HG02840 (cell line): ENCODE results near the gene DDX18.
"Not testable (repeated sequence)": the region's sequence is repeated elsewhere in the genome, so short reads cannot be mapped to it uniquely, and the experiment has no call there.

Source experiments
- ATAC-seq: cut with Tn5 transposase; IDR thresholded peaks from one replicate; pipeline ENCODE4 v1.9.1; 2021; ENCODE audit warnings: mild to moderate bottlenecking, moderate library complexity, moderate number of reproducible peaks; ENCODE audit not compliant: unreplicated experiment, low FRiP score

Gene DDX18

GRCh38 chr2:117814417-117815264 is at the start of gene DDX18:
Gene DDX18, plus strand, starts transcription at chr2:117814691. Its CDS starts 87 bp downstream, at chr2:117814778.
- ATAC-seq, result peak; percentile 98

GRCh38 chr2:117770730-117771129 is 43.8 kb upstream of the DDX18 start:
- no peak for ATAC-seq

- ATAC-seq, result no peak
Measured at GRCh38 chr2:117771969-117772630, 42.4 kb upstream of the DDX18 start.

GRCh38 chr2:117774716-117775115 is 39.8 kb upstream of the DDX18 start:
- ATAC-seq, result no peak

- ATAC-seq, result no peak
Measured at GRCh38 chr2:117775703-117776219, 38.7 kb upstream of the DDX18 start.

- no peak for ATAC-seq
Measured at GRCh38 chr2:117776888-117777287, 37.6 kb upstream of the DDX18 start.

GRCh38 chr2:117785740-117786139 is 28.8 kb upstream of the DDX18 start:
- ATAC-seq, result no peak

GRCh38 chr2:117786520-117786919 is 28.0 kb upstream of the DDX18 start:
- ATAC-seq, result no peak

- ATAC-seq, result no peak
Measured at GRCh38 chr2:117789505-117789904, 25.0 kb upstream of the DDX18 start.

- no peak for ATAC-seq
Measured at GRCh38 chr2:117794668-117795067, 19.8 kb upstream of the DDX18 start.

GRCh38 chr2:117801826-117802225 is 12.7 kb upstream of the DDX18 start:
- no peak for ATAC-seq

- not testable (repeated sequence) for ATAC-seq
Measured at GRCh38 chr2:117803644-117804325, 10.7 kb upstream of the DDX18 start.

- ATAC-seq, result no peak
Measured at GRCh38 chr2:117812443-117812842, 2.0 kb upstream of the DDX18 start.

- ATAC-seq, result no peak
Measured at GRCh38 chr2:117815946-117816345, 1.5 kb downstream of the DDX18 start.

- no peak for ATAC-seq
Measured at GRCh38 chr2:117818921-117819320, 4.4 kb downstream of the DDX18 start.

GRCh38 chr2:117820444-117820843 is 6.0 kb downstream of the DDX18 start:
- no peak for ATAC-seq

GRCh38 chr2:117825437-117825836 is 10.9 kb downstream of the DDX18 start:
- ATAC-seq, result no peak

GRCh38 chr2:117827464-117827863 is 13.0 kb downstream of the DDX18 start:
- ATAC-seq, result not testable (repeated sequence)

GRCh38 chr2:117828870-117829269 is 14.4 kb downstream of the DDX18 start:
- ATAC-seq, result no peak

- ATAC-seq, result no peak
Measured at GRCh38 chr2:117832332-117832731, 17.8 kb downstream of the DDX18 start.
